Measurements from ENCODE around the gene HNRNPA3.

Gene HNRNPA3

DNA sequence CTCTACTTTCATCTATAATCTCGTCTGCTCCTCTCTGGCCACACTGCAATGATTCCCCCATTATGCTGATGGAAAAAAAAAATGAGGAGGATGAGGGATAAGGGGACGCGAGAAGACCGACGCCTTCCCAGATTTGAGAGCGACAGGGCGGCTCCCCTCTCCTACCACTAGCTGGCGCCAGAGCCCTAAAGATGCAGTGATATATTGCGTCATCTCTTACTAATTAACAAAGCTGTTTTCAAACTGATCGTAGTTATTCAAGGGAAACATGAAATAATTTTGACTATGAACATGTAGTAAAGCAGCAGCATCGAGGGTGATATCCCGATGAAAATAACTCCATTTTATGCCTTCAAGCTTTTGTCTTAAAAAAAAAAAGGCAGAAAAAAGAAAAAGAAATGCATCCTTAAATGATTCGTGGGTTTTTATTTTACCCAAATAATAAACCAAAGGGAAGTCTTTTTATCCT is 48.0 kb upstream of the HNRNPA3 start (continued):
- no peak; the same call in 1 of the 2 replicates for TF ChIP-seq HOXD13 (CRISPR knock-in tag; IDR thresholded peaks at IDR 0.05; ENCODE audit: borderline replicate concordance)
- TF ChIP-seq ZNF548 (tag by site-specific recombination; IDR thresholded peaks at IDR 0.05): no peak
- TF ChIP-seq HOXA7 (CRISPR knock-in tag; IDR thresholded peaks at IDR 0.05; ENCODE audit: borderline replicate concordance): no peak
- peak; percentile 40; the same call in 1 of the 2 replicates for TF ChIP-seq ZNF391 (tag by site-specific recombination; IDR thresholded peaks at IDR 0.05; ENCODE audit: borderline replicate concordance, low read depth)
- TF ChIP-seq ZXDB (tag by site-specific recombination; IDR thresholded peaks at IDR 0.05): peak; percentile 32; the same call in 1 of the 2 replicates
- TF ChIP-seq ZNF560 (tag by site-specific recombination; IDR thresholded peaks at IDR 0.05; ENCODE audit: borderline replicate concordance): no peak
- TF ChIP-seq ZFP69B (tag by site-specific recombination; IDR thresholded peaks at IDR 0.05): peak; percentile 58; the same call in 1 of the 2 replicates
- TF ChIP-seq PRDM1 (tag by site-specific recombination; IDR thresholded peaks at IDR 0.05): no peak
- TF ChIP-seq, protein P1, sequence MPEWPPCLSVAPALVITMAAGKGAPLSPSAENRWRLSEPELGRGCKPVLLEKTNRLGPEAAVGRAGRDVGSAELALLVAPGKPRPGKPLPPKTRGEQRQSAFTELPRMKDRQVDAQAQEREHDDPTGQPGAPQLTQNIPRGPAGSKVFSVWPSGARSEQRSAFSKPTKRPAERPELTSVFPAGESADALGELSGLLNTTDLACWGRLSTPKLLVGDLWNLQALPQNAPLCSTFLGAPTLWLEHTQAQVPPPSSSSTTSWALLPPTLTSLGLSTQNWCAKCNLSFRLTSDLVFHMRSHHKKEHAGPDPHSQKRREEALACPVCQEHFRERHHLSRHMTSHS (tag by site-specific recombination; IDR thresholded peaks at IDR 0.05): no peak
- TF ChIP-seq ZNF221 (tag by site-specific recombination; IDR thresholded peaks at IDR 0.05; ENCODE audit: borderline replicate concordance): 0 out of 2 replicates have a peak, but pooled peaks have one; percentile 30
- TF ChIP-seq, protein P2, sequence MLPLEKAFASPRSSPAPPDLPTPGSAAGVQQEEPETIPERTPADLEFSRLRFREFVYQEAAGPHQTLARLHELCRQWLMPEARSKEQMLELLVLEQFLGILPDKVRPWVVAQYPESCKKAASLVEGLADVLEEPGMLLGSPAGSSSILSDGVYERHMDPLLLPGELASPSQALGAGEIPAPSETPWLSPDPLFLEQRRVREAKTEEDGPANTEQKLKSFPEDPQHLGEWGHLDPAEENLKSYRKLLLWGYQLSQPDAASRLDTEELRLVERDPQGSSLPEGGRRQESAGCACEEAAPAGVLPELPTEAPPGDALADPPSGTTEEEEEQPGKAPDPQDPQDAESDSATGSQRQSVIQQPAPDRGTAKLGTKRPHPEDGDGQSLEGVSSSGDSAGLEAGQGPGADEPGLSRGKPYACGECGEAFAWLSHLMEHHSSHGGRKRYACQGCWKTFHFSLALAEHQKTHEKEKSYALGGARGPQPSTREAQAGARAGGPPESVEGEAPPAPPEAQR (tag by site-specific recombination; IDR thresholded peaks at IDR 0.05): no peak
- TF ChIP-seq, protein P3, sequence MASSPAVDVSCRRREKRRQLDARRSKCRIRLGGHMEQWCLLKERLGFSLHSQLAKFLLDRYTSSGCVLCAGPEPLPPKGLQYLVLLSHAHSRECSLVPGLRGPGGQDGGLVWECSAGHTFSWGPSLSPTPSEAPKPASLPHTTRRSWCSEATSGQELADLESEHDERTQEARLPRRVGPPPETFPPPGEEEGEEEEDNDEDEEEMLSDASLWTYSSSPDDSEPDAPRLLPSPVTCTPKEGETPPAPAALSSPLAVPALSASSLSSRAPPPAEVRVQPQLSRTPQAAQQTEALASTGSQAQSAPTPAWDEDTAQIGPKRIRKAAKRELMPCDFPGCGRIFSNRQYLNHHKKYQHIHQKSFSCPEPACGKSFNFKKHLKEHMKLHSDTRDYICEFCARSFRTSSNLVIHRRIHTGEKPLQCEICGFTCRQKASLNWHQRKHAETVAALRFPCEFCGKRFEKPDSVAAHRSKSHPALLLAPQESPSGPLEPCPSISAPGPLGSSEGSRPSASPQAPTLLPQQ (tag by site-specific recombination; IDR thresholded peaks at IDR 0.05): peak; percentile 60; the same call in 1 of the 2 replicates
- TF ChIP-seq ZBTB7A (tag by site-specific recombination; IDR thresholded peaks at IDR 0.05; ENCODE audit: low read depth): no peak
- TF ChIP-seq ZNF19 (tag by site-specific recombination; IDR thresholded peaks at IDR 0.05; ENCODE audit: low read depth): no peak
- TF ChIP-seq, protein P4, sequence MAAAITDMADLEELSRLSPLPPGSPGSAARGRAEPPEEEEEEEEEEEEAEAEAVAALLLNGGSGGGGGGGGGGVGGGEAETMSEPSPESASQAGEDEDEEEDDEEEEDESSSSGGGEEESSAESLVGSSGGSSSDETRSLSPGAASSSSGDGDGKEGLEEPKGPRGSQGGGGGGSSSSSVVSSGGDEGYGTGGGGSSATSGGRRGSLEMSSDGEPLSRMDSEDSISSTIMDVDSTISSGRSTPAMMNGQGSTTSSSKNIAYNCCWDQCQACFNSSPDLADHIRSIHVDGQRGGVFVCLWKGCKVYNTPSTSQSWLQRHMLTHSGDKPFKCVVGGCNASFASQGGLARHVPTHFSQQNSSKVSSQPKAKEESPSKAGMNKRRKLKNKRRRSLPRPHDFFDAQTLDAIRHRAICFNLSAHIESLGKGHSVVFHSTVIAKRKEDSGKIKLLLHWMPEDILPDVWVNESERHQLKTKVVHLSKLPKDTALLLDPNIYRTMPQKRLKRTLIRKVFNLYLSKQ (tag by site-specific recombination; IDR thresholded peaks at IDR 0.05; ENCODE audit: borderline replicate concordance): no peak
- TF ChIP-seq, protein P5, sequence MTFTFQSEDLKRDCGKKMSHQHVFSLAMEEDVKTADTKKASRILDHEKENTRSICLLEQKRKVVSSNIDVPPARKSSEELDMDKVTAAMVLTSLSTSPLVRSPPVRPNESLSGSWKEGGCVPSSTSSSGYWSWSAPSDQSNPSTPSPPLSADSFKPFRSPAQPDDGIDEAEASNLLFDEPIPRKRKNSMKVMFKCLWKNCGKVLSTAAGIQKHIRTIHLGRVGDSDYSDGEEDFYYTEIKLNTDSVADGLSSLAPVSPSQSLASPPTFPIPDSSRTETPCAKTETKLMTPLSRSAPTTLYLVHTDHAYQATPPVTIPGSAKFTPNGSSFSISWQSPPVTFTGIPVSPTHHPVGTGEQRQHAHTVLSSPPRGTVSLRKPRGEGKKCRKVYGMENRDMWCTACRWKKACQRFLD (tag by site-specific recombination; IDR thresholded peaks at IDR 0.05): no peak
- TF ChIP-seq, protein P6, sequence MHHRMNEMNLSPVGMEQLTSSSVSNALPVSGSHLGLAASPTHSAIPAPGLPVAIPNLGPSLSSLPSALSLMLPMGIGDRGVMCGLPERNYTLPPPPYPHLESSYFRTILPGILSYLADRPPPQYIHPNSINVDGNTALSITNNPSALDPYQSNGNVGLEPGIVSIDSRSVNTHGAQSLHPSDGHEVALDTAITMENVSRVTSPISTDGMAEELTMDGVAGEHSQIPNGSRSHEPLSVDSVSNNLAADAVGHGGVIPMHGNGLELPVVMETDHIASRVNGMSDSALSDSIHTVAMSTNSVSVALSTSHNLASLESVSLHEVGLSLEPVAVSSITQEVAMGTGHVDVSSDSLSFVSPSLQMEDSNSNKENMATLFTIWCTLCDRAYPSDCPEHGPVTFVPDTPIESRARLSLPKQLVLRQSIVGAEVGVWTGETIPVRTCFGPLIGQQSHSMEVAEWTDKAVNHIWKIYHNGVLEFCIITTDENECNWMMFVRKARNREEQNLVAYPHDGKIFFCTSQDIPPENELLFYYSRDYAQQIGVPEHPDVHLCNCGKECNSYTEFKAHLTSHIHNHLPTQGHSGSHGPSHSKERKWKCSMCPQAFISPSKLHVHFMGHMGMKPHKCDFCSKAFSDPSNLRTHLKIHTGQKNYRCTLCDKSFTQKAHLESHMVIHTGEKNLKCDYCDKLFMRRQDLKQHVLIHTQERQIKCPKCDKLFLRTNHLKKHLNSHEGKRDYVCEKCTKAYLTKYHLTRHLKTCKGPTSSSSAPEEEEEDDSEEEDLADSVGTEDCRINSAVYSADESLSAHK (tag by site-specific recombination; IDR thresholded peaks at IDR 0.05): 0 out of 2 replicates have a peak, but pooled peaks have one; percentile 22
- TF ChIP-seq, protein P7, sequence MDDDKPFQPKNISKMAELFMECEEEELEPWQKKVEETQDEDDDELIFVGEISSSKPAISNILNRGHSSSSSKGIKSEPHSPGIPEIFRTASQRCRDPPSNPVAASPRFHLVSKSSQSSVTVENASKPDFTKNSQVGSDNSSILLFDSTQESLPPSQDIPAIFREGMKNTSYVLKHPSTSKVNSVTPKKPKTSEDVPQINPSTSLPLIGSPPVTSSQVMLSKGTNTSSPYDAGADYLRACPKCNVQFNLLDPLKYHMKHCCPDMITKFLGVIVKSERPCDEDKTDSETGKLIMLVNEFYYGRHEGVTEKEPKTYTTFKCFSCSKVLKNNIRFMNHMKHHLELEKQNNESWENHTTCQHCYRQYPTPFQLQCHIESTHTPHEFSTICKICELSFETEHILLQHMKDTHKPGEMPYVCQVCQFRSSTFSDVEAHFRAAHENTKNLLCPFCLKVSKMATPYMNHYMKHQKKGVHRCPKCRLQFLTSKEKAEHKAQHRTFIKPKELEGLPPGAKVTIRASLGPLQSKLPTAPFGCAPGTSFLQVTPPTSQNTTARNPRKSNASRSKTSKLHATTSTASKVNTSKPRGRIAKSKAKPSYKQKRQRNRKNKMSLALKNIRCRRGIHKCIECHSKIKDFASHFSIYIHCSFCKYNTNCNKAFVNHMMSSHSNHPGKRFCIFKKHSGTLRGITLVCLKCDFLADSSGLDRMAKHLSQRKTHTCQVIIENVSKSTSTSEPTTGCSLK (tag by site-specific recombination; IDR thresholded peaks at IDR 0.05): no peak
- peak; percentile 52; the same call in 1 of the 2 replicates for TF ChIP-seq ZNF561 (tag by site-specific recombination; IDR thresholded peaks at IDR 0.05; ENCODE audit: borderline replicate concordance)
- TF ChIP-seq ZNF785 (tag by site-specific recombination; IDR thresholded peaks at IDR 0.05): no peak
- TF ChIP-seq, protein P8, sequence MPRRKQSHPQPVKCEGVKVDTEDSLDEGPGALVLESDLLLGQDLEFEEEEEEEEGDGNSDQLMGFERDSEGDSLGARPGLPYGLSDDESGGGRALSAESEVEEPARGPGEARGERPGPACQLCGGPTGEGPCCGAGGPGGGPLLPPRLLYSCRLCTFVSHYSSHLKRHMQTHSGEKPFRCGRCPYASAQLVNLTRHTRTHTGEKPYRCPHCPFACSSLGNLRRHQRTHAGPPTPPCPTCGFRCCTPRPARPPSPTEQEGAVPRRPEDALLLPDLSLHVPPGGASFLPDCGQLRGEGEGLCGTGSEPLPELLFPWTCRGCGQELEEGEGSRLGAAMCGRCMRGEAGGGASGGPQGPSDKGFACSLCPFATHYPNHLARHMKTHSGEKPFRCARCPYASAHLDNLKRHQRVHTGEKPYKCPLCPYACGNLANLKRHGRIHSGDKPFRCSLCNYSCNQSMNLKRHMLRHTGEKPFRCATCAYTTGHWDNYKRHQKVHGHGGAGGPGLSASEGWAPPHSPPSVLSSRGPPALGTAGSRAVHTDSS (tag by site-specific recombination; IDR thresholded peaks at IDR 0.05): peak; percentile 82
- TF ChIP-seq ZFP37 (tag by site-specific recombination; IDR thresholded peaks at IDR 0.05): no peak
- TF ChIP-seq ZNF2 (tag by site-specific recombination; IDR thresholded peaks at IDR 0.05): peak; percentile 87
- 0 out of 2 replicates have a peak, but pooled peaks have one; percentile 53 for TF ChIP-seq KLF8 (tag by site-specific recombination; IDR thresholded peaks at IDR 0.05)
- TF ChIP-seq ZNF624 (tag by site-specific recombination; IDR thresholded peaks at IDR 0.05): no peak
- TF ChIP-seq ZNF311 (tag by site-specific recombination; IDR thresholded peaks at IDR 0.05; ENCODE audit: borderline replicate concordance): no peak
- TF ChIP-seq ZNF248 (tag by site-specific recombination; IDR thresholded peaks at IDR 0.05): no peak
